Measurements from ENCODE around the gene BRSK1.

Gene BRSK1

GRCh38 chr19:55283548-55284377 lies at the start of gene BRSK1:
Gene BRSK1, plus strand, starts transcription at chr19:55283997. Its CDS starts 446 bp downstream, at chr19:55284443.
- peak; percentile 31 for DNase-seq (ENCODE audit: low read depth)

- no peak for DNase-seq (ENCODE audit: low read depth)
Observed at GRCh38 chr19:55238030-55238429, 45.8 kb upstream of the BRSK1 start.

DNA sequence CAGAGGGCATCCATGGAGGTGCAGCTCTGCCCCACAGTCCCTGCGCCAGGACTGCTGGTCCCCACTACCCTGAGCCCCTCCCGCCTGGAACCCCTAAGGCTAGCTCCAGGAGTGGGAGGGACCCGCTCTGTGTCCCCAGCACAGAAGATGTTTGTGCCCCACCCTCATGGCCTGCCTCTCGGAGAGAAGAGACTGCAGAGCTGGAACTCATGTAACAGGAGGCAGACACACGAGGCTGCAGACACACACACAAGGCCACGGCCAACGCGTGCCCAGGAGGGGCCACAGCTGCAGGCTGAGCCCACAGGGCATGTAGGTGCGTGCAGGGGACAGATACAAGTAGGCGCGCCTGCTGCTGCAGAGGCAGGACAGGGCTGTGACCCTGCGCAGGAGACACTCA lies 44.8 kb upstream of the BRSK1 start:
- DNase-seq (ENCODE audit: low read depth): no peak

- no peak for DNase-seq (ENCODE audit: low read depth)
Observed at GRCh38 chr19:55240713-55241020, 43.1 kb upstream of the BRSK1 start.

GRCh38 chr19:55241143-55241934 lies 42.5 kb upstream of the BRSK1 start:
- no peak for DNase-seq (ENCODE audit: low read depth)

- no peak for DNase-seq (ENCODE audit: low read depth)
Observed at GRCh38 chr19:55241935-55242464, 41.8 kb upstream of the BRSK1 start.

DNA sequence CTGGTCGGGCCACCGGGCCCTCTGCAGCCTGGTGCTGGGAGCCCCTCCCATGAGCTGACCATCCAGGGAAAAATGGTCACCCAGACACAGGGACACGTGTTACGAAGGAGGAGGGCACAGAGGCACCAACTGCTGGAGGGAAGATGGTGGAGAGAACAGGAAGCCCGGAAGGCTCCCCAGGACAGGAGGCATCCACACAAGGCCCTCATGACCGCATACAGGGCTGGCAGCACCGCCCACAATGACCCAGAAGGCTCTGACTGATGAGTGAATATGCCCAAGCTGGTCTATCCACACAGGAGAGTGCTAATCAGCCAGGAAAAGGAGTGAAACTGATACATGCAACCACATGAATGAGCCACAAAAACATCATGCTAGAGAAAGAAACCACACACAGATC lies 41.3 kb upstream of the BRSK1 start:
- no peak for DNase-seq (ENCODE audit: low read depth)

GRCh38 chr19:55244004-55244680 lies 39.7 kb upstream of the BRSK1 start:
- DNase-seq (ENCODE audit: low read depth): no peak

DNA sequence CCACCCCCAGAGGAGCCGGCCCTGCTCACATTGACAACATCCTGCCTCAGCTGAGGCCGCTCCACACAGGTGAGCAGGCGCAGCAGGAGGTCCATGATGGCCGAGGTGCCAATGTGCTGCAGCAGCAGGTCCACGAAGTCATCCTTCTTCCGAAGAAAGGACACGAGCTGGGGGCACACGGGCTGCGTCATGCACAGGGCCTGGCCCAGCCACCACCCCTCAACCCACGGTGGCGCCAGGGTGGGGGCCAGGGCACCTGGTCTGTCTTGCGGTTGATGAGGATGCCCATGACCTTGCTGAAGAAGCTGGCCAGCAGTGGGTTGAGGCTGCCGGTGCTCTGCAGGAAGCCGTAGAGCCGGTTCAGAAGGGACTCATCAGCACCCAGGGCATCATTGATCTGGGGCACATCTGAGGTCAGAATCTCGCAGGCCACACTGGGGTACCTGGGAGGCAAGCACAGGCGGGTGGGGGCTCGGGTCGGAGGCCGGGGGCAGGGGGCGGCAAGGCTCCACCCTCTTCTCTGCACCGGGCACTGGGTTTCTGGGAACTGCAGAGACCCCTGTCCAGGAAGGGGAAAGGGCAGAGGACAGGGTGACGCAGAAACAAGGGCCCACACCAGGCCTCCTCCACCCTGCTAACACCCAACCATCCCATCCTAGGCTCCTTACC lies 38.4 kb upstream of the BRSK1 start:
- DNase-seq (ENCODE audit: low read depth): no peak

DNA sequence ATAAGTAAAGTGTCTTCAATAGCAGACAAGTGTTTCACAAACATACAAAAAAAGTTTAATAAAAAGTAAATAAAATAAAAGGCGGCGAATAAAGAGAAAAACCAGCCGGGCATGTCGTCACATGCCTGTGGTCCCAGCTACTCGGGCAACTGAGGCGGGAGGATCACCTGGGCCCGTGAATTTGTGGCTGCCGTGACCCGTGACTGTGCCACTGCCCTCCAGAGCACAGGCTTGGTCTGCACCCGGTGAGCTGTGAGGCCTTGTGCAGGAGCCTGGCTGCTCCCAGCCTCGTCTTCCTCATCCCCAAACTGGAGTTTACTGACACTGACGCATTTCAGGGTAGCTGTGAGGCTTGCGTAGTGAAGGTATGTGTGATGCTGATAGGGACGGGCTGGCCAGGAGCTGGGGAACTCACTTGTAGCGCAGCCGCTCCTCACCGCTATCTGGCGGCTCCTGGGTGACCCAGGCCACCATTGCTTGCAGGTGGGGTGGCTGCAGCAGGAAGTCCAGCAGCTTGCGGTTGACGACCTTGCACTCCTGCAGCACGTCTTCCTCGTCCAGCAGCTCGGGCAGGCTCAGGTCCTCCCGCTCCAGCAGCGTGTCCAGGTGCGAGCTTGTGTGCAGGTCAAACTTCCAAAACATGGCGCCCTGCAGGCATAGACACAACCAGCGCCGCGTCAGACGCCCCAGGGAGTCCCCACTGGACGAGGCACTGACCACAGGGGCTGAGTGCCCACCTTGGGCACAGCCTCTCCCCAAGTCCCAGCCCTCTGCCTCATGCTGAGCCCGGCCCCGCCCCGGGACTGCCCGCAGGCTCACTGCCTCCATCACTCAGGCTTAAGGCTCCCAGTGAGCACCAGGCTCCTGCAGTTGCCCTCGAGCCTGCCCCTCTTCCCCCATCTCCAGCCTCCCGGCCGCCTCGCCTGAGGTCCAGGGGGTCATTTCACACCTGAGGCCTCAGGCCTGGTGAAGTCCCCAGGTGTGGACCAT lies 37.0 kb upstream of the BRSK1 start:
- DNase-seq (ENCODE audit: low read depth): no peak

DNA sequence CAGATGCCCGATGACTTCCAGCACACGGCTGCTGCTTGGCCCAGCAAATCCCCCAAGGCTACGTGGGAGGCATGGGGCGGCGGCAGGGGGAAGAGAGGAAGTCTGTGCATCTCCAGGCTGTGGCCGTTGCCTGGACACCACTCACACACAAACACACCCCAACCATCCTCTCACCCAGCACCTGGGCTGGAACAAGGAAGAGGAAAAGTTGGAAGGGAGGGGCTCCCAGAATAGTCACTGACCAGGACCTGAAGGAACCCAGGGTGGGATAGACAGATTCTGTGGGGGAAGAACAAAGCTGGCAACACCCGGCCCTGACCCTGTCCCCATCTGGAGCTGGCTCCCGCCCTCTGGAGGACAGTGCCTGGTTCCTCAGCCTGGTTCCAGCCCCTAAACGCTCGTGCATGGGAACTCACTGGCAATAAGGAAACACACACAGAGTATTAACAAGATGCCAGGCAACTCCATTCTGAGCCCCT lies 36.1 kb upstream of the BRSK1 start:
- DNase-seq (ENCODE audit: low read depth): peak; percentile 70

DNA sequence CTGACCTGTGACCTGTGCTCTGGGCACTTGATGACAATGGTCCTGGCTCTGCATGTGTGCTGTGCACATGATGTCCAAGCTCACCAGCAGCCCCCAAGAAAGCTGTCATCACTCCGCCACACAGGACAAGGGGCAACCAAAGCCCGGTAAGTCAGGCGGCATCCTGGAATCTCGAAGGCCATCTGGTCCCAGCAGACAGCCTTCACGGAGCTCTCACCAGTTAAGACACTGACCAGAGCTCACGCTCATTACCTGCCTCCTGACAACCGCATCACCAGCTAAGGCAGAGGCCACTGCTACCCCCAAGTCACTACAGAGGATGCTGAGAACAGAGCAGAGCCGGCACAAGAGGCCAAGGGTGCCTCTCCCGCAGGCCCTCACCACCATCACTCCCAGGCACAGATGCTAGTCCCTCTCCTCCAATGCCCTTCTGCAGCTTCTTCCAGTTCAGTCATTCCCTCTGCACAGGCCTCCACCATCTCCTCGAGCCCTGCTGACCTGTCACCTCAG lies 35.6 kb upstream of the BRSK1 start:
- DNase-seq (ENCODE audit: low read depth): no peak

DNA sequence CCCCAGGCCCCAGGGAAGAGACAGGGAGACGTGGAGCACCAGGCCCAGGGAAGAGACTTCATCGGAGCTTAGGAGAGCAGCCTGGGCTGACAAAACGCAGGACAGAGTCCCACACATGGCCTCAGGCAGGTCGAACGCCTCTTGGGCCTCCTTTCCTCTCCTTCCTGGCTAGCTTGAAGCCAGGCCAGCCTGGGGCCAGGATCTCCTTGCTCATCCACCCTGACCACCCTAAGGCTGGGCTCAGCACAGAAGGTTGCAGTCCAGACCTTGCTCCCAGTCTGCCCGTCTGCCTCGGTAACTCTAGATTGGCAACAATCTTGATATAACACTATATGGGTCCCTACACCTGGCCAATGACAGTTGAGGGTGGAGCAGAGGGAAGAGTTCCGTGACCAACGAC lies 35.1 kb upstream of the BRSK1 start:
- no peak for DNase-seq (ENCODE audit: low read depth)

DNA sequence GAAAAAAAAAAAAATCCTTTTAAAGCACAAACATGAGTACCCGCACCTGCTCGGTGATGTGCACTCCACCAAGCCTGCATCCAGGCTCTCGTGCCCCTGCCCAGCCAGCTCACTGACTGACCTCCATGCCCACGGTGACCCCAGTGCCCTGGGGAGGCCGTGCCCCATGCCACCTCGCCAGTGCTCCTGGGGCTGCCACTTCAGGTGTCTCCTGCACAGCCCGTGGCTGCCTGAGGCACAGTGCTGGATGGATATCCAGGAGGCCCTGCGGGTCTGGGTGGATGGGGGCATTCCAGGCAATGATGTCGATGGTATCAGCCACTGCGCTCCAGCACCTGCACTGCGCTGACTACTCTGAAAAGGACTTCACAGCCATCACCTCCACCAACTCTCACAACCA lies 34.0 kb upstream of the BRSK1 start:
- no peak for DNase-seq (ENCODE audit: low read depth)

- DNase-seq (ENCODE audit: low read depth): no peak
Observed at GRCh38 chr19:55250262-55251036, 33.3 kb upstream of the BRSK1 start.

DNA sequence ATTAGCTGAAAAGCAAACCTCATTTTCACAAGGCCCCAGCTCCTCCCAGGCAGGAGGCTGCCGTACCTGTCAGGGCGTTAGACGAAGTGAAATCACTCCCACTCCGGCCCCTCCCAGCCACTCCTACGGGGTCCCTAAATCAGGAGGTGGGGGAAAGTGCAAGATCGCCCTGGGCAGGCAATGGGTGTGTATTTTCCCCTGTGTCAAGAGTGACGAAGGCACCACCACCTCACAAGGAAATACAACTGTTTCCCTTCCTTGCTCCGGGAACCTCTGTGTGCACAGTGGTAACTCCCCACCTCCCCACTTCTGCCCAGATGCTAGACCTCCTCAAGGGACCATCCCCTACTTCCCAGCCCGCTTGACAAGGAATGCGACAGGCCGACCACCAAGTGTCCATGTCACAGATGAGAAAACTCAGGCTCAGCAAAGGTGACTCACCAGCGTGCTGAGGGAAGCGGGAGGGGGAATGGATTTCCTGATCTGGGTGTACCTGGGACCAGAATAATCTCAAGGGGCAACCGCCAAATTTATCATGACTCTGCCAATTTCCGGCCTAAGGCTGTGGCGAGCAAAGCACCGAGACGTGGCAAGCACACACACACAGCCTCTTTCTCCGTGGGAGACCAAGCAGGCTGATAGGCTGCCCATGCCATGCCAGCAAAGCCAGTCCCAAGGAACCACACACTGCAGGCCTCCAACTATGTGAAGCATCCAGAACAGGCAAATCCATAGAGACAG lies 32.3 kb upstream of the BRSK1 start:
- peak; percentile 20 for DNase-seq (ENCODE audit: low read depth)

DNA sequence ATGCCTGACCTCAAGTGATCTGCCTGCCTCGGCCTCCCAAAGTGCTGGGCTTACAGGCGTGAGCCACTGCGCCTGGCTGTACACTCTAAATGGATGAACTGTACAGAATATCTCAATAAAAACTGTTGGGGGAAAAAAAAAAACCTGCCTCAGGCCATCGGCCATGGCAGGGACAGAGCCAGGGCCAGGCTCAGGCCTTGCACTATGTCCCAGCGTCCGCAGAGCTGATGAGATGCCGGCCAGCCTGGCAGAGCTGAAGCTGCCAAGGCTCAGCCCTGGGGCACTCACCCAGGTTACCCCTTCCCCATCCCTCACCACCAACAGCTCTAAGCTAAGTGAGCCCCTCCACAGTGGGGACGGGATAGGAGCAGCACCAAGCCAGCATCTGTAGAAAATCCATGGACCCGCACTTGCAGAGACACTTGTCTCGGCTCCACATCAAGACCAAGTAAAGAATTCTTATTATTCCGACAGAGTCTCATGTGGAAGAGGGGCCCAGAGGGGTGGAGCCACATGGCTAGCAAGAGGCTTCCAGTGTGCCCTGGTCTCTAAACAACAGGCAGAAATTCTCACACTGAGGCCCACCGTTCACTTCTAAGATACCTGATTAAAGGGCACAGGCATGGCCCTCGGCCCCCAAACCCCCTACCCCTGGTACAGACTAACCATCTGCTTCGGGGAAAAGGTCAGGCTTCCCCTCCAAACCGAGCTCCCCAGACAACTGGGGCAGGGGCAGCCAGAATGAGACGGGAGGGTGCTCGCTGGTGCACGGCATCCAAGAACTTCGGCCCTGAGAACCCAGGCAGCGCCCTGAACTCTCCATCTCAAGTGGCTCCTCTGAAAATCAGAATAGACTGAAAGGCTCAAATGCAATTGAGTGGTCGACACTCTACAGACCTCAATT lies 30.8 kb upstream of the BRSK1 start:
- DNase-seq (ENCODE audit: low read depth): no peak
